A673 (cell line): ENCODE measurements around the gene RNF168. TPM values are rescaled to one million over a fixed set of nuclear protein-coding genes. Genes with fewer than 3 reads are reported as not detected.
"Not testable (repeated sequence)": the region's sequence is repeated elsewhere in the genome, so short reads cannot be mapped to it uniquely, and the experiment has no call there.

Experiments used
- BruUV-seq: library from RNA; stranded (reverse); fragments of 400-500 nt; replicated peaks from 2 replicates; lab custom pipeline; 2021; lab: Mats Ljungman, UMichigan
- CTCF ChIA-PET: fragments of 300-600 bp; sonication (Branson Sonifier 250); formaldehyde crosslinking; loops from one replicate; lab custom pipeline; 2022; ENCODE audit warnings: antibody characterized with exemption; lab: Charles Lee
- POLR2A ChIA-PET: fragments of 300-600 bp; sonication (Branson Sonifier 250); formaldehyde crosslinking; loops from one replicate; lab custom pipeline; 2022; ENCODE audit warnings: antibody characterized with exemption; ENCODE audit not compliant: low non-redundant PET; lab: Charles Lee
- DNase-seq: peaks from one replicate; pipeline ENCODE4 v3.0.0-alpha.2; 2015; ENCODE audit warnings: low spot score
- H3K27ac ChIP-seq: fragments of 200-600 bp; sonication (generic); 2 replicates; pipeline ENCODE4 v1.5.1; 2016; ENCODE audit warnings: mixed run types, low read depth, mild to moderate bottlenecking, mixed read lengths, antibody characterized with exemption, low read length; ENCODE audit not compliant: poor library complexity, severe bottlenecking
- H3K27me3 ChIP-seq: fragments of 200-600 bp; sonication (generic); replicated peaks from 2 replicates; pipeline ENCODE4 v1.6.1; 2017; ENCODE audit warnings: mixed run types, low read depth, mild to moderate bottlenecking, mixed read lengths, antibody characterized with exemption, low read length; ENCODE audit not compliant: insufficient read depth, poor library complexity
- H3K36me3 ChIP-seq: fragments of 200-600 bp; sonication (generic); 2 replicates; pipeline ENCODE4 v1.6.1; 2016; ENCODE audit warnings: mixed run types, mild to moderate bottlenecking, mixed read lengths, antibody characterized with exemption, low read length; ENCODE audit not compliant: insufficient read depth, poor library complexity, severe bottlenecking
- H3K4me1 ChIP-seq: fragments of 200-600 bp; sonication (generic); 2 replicates; pipeline ENCODE4 v1.6.1; 2017; ENCODE audit warnings: mixed run types, mild to moderate bottlenecking, mixed read lengths, antibody characterized with exemption, low read length; ENCODE audit not compliant: insufficient read depth, poor library complexity, severe bottlenecking
- H3K4me3 ChIP-seq: fragments of 200-600 bp; sonication (generic); 2 replicates; pipeline ENCODE4 v1.5.1; 2016; ENCODE audit warnings: low read depth, mixed run types, mild to moderate bottlenecking, mixed read lengths, low read length; ENCODE audit not compliant: poor library complexity, severe bottlenecking
- H3K9me3 ChIP-seq: fragments of 200-600 bp; sonication (generic); 2 replicates; pipeline ENCODE4 v1.6.1; 2016; ENCODE audit warnings: mixed run types, low read depth, mild to moderate bottlenecking, mixed read lengths, antibody characterized with exemption, low read length; ENCODE audit not compliant: poor library complexity, severe bottlenecking
- CTCF ChIP-seq: fragments of 300-800, 200-600 bp; sonication (generic); conservative IDR thresholded peaks from 2 replicates; pipeline ENCODE4 v1.5.1; 2017; ENCODE audit warnings: low read depth, mild to moderate bottlenecking, antibody characterized with exemption, low read length, moderate library complexity, mixed read lengths
- EZH2 ChIP-seq: fragments of 200-600 bp; sonication (generic); IDR thresholded peaks from 2 replicates; pipeline ENCODE4 v1.6.1; 2017; ENCODE audit warnings: borderline replicate concordance, low read depth, mild to moderate bottlenecking, mixed read lengths, antibody characterized with exemption, low read length; ENCODE audit not compliant: poor library complexity, severe bottlenecking
- intact Hi-C: fragments of 100-400 bp; cut with micrococcal nuclease; formaldehyde crosslinking; loops from one replicate; pipeline ENCODE4 v1.10.0; 2022; ENCODE audit not compliant: unreplicated experiment
- total RNA-seq: library from RNA; stranded (reverse); gene quantifications from 2 replicates; pipeline ENCODE4 v1.2.3, GENCODE V29; 2021

Gene RNF168
- total RNA-seq, 1 experiment from 2014 or later: 42.9 TPM

- H3K9me3 ChIP-seq: peaks cover 16% of the 10 kb centered on the region
- no peaks in the 10 kb centered on the region for H3K27me3 ChIP-seq
- POLR2A ChIA-PET: no interaction called here
- no TSS peak for BruUV-seq
- no peak for TF ChIP-seq EZH2
- TF ChIP-seq CTCF: peak; percentile 38
- DNase-seq: peak; percentile 50
- CTCF ChIA-PET: interaction anchor here (1.0 to 1.7 kb wide), 3 partner anchors 257 to 271 kb away, joined by 4 to 7 read pairs (median 5); no protein-coding TSS in a partner anchor
- H3K36me3 ChIP-seq: no peaks in the 10 kb centered on the region
- intact Hi-C loops: no loop called here
- H3K4me3 ChIP-seq: no peak overlapping the region
- no peaks in the 10 kb centered on the region for H3K4me1 ChIP-seq
- no peak overlapping the region for H3K27ac ChIP-seq
These were observed 21.0 kb upstream of the RNF168 start for GRCh38 chr3:196524527-196524926.

GRCh38 chr3:196523841-196524240 is 20.3 kb upstream of the RNF168 start:
- DNase-seq: no peak
- ChIA-PET CTCF (interaction anchor here (1.0 to 1.7 kb wide), 3 partner anchors 256 to 270 kb away, joined by 4 to 7 read pairs (median 5); no protein-coding TSS in a partner anchor), POLR2A (no interaction called here)
- no peaks in the 10 kb centered on the region for H3K4me1 ChIP-seq
- intact Hi-C loops: no loop called here
- no peaks in the 10 kb centered on the region for H3K27me3 ChIP-seq
- peaks cover 23% of the 10 kb centered on the region for H3K9me3 ChIP-seq
- H3K36me3 ChIP-seq: no peaks in the 10 kb centered on the region
- H3K4me3 ChIP-seq: no peak overlapping the region
- BruUV-seq: no TSS peak
- no peak overlapping the region for H3K27ac ChIP-seq
- TF ChIP-seq CTCF: no peak
- no peak for TF ChIP-seq EZH2

- intact Hi-C loops, CTCF ChIA-PET, H3K27ac ChIP-seq, H3K36me3 ChIP-seq, BruUV-seq, H3K27me3 ChIP-seq, H3K4me3 ChIP-seq, H3K4me1 ChIP-seq, DNase-seq: not testable (repeated sequence)
- POLR2A ChIA-PET: interaction anchor here (0.6 kb wide), 1 partner anchor 150 kb away, joined by 3 read pairs; no protein-coding TSS in a partner anchor
- H3K9me3 ChIP-seq: peaks cover 41% of the 10 kb centered on the region
These were observed 17.7 kb upstream of the RNF168 start for GRCh38 chr3:196521291-196521690.

- no TSS peak for BruUV-seq
- H3K4me3 ChIP-seq: no peak overlapping the region
- CTCF ChIA-PET: interaction anchor here (1.0 to 1.5 kb wide), 3 partner anchors 33 to 447 kb away, joined by 3 read pairs; no protein-coding TSS in a partner anchor
- H3K27ac ChIP-seq: no peak overlapping the region
- no peaks in the 10 kb centered on the region for H3K4me1 ChIP-seq
- H3K9me3 ChIP-seq: peaks cover 41% of the 10 kb centered on the region
- H3K36me3 ChIP-seq: no peaks in the 10 kb centered on the region
- no peak for TF ChIP-seq CTCF
- TF ChIP-seq EZH2: no peak
- no peak for DNase-seq
- H3K27me3 ChIP-seq: no peaks in the 10 kb centered on the region
- intact Hi-C loops: loop anchor here (2.0 kb wide), 1 partner anchor 267 kb away; no protein-coding TSS in a partner anchor
- POLR2A ChIA-PET: no interaction called here
These were observed 16.1 kb upstream of the RNF168 start for GRCh38 chr3:196519718-196520082.
